A549 treated with AZD9567 at 1 μM for 4 hours (cell line): Measurements from ENCODE around the gene CAMK4. TPM values are rescaled to one million over a fixed set of nuclear protein-coding genes. Genes with fewer than 3 reads are reported as not detected.

Experiments used
- total RNA-seq: library from RNA; stranded (reverse); fragments of 200-300 nt; extraction: Qiagen RNA extraction; gene quantifications from 5 replicates; pipeline ENCODE4 v1.2.3, GENCODE V29; 2022; ENCODE audit not compliant: insufficient read depth

The CAMK4 gene
- 0.06 to 0.17 TPM (median 0.10 TPM) in 4 of 5 replicates, not detected in the other for total RNA-seq

GRCh38 chr5:111223787-111224560, at the start of gene CAMK4:
Gene CAMK4 (plus strand): TSS chr5:111224384. CDS start chr5:111224484, 100 bp downstream.

GRCh38 chr5:111512375-111513130, 288.4 kb downstream of the CAMK4 start, which contains the start of gene STARD4:
Gene STARD4 (minus strand): TSS chr5:111512535. CDS start chr5:111507433, 5,102 bp downstream.

Other genes starting within 250 kb of the CAMK4 start
- gene TSLP, start 152.7 kb upstream of the CAMK4 start, total RNA-seq: 0.03 TPM in 1 of 5 replicates, not detected in the others
- 13.8 to 18.2 TPM (median 15.8 TPM) in 5 replicates for gene WDR36, start 132.0 kb upstream of the CAMK4 start, total RNA-seq